ENCODE measurements around the gene UTY.

GRCh38 chrY:13443146-13443545, 36.7 kb downstream of the UTY start:
- no peak for TF ChIP-seq CTCF (IDR thresholded peaks at IDR 0.05; ENCODE audit: low read length)
- TF ChIP-seq EZH2 (optimal IDR thresholded peaks at IDR 0.05; ENCODE audit: low read depth, low read length), result no peak
- no peak for TF ChIP-seq EZH2phosphoT487 (IDR thresholded peaks at IDR 0.05; ENCODE audit: low read length)

Measured in MM.1S (cell line).